ENCODE data around the gene GAL3ST3.
A peak's percentile ranks its signal among the peaks of the same experiment; 100 is the strongest.
"Not testable (repeated sequence)": the region's sequence is repeated elsewhere in the genome, so short reads cannot be mapped to it uniquely, and the experiment has no call there.

Gene GAL3ST3

GRCh38 chr11:66012371-66012945 is 36.5 kb downstream of the GAL3ST3 start (continued):
- no peak for TF ChIP-seq OSR1 (CRISPR knock-in tag; IDR thresholded peaks at IDR 0.05)

- ATAC-seq: no peak
- no peak for TF ChIP-seq TCF4 (CRISPR knock-in tag; IDR thresholded peaks at IDR 0.05; ENCODE audit: borderline replicate concordance)
- TF ChIP-seq CSRNP3 (CRISPR knock-in tag; IDR thresholded peaks at IDR 0.05): no peak
- no peak for TF ChIP-seq ZNF8 (CRISPR knock-in tag; IDR thresholded peaks at IDR 0.05)
- TF ChIP-seq TSHZ2 (CRISPR knock-in tag; IDR thresholded peaks at IDR 0.05): no peak
- no peak for TF ChIP-seq ARNTL (CRISPR knock-in tag; IDR thresholded peaks at IDR 0.05; ENCODE audit: borderline replicate concordance, low read depth)
- no peak for TF ChIP-seq OSR1 (CRISPR knock-in tag; IDR thresholded peaks at IDR 0.05)
- no peak for TF ChIP-seq PATZ1 (CRISPR knock-in tag; IDR thresholded peaks at IDR 0.05; ENCODE audit: borderline replicate concordance)
- TF ChIP-seq ZNF70 (CRISPR knock-in tag; IDR thresholded peaks at IDR 0.05): no peak
These were observed 37.1 kb downstream of the GAL3ST3 start, which contains the start of gene CST6 for GRCh38 chr11:66011785-66012303. TSS of gene CST6 (plus strand) at chr11:66012008. CDS start at chr11:66012045, 37 bp downstream.

GRCh38 chr11:66011239-66011784 is 37.6 kb downstream of the GAL3ST3 start:
- TF ChIP-seq ZFP30 (CRISPR knock-in tag; IDR thresholded peaks at IDR 0.05) (no peak), BACH2 (CRISPR knock-in tag; IDR thresholded peaks at IDR 0.05; ENCODE audit: borderline replicate concordance) (no peak), OSR1 (CRISPR knock-in tag; IDR thresholded peaks at IDR 0.05) (no peak), ZNF70 (CRISPR knock-in tag; IDR thresholded peaks at IDR 0.05) (no peak), PATZ1 (CRISPR knock-in tag; IDR thresholded peaks at IDR 0.05; ENCODE audit: borderline replicate concordance) (no peak), PPARA (CRISPR knock-in tag; IDR thresholded peaks at IDR 0.05; ENCODE audit: borderline replicate concordance) (no peak), SNAI2 (CRISPR knock-in tag; IDR thresholded peaks at IDR 0.05) (no peak), ESRRG (CRISPR knock-in tag; IDR thresholded peaks at IDR 0.05) (no peak), ZC3H10 (CRISPR knock-in tag; IDR thresholded peaks at IDR 0.05) (no peak), CREB5 (CRISPR knock-in tag; IDR thresholded peaks at IDR 0.05; ENCODE audit: low read depth) (no peak), TOX (CRISPR knock-in tag; IDR thresholded peaks at IDR 0.05; ENCODE audit: borderline replicate concordance) (no peak), CSDC2 (CRISPR knock-in tag; IDR thresholded peaks at IDR 0.05) (no peak)

GRCh38 chr11:66010036-66010435 is 38.9 kb downstream of the GAL3ST3 start:
- ATAC-seq: not testable (repeated sequence)

More at GRCh38 chr11:66011239-66011784, 37.6 kb downstream of the GAL3ST3 start:
- peak; percentile 9; the same call in 2 of the 3 replicates for ATAC-seq

All from SK-N-SH treated with all-trans-retinoic acid at 6 μM for 48 hours (cell line).